ENCODE results near the gene CTNNA3. TPM values are rescaled to one million over a fixed set of nuclear protein-coding genes. Genes with fewer than 3 reads are reported as not detected.

The CTNNA3 gene
- total RNA-seq, 1 experiment from 2014 or later: 0.20 TPM

DNA sequence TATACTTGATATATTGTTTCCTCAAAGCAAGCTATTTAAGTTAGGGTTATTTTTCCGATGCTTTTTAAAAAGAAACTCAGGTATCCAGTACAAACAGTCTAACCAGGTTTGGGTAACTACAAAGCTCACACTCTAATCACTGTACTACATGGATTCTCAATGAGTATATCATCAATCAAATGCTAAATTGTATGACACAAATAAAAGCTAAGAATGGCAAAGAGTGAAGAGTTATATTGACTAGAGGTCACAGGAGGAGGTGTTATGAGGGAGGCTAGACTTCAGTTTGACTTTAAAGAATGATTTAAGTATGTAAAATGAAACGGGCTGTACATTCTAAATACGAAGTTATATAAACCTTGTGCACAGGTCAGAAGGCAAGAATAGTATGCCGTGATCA, 178.0 kb downstream of the CTNNA3 start:
- Mint-ChIP-seq H3K9me3 (ENCODE audit: unreplicated experiment) (no peaks in the 10 kb centered on the region), H3K27me3 (ENCODE audit: insufficient read depth, unreplicated experiment) (no peaks in the 10 kb centered on the region), H3K27ac (ENCODE audit: unreplicated experiment) (no peak overlapping the region), H3K36me3 (ENCODE audit: insufficient read depth, unreplicated experiment) (no peaks in the 10 kb centered on the region), H3K4me3 (ENCODE audit: unreplicated experiment) (no peak overlapping the region), H3K4me1 (ENCODE audit: low read depth, unreplicated experiment) (peaks cover 6% of the 10 kb centered on the region)
- TF ChIP-seq, protein P1, sequence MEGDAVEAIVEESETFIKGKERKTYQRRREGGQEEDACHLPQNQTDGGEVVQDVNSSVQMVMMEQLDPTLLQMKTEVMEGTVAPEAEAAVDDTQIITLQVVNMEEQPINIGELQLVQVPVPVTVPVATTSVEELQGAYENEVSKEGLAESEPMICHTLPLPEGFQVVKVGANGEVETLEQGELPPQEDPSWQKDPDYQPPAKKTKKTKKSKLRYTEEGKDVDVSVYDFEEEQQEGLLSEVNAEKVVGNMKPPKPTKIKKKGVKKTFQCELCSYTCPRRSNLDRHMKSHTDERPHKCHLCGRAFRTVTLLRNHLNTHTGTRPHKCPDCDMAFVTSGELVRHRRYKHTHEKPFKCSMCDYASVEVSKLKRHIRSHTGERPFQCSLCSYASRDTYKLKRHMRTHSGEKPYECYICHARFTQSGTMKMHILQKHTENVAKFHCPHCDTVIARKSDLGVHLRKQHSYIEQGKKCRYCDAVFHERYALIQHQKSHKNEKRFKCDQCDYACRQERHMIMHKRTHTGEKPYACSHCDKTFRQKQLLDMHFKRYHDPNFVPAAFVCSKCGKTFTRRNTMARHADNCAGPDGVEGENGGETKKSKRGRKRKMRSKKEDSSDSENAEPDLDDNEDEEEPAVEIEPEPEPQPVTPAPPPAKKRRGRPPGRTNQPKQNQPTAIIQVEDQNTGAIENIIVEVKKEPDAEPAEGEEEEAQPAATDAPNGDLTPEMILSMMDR (IDR thresholded peaks at IDR 0.05; ENCODE audit: insufficient read depth in 1 of 2, low read depth in 1 of 2, low read length in 1 of 2, severe bottlenecking in 1 of 2, unreplicated experiment in 1 of 2): no peak
- no peaks in the 10 kb centered on the region for H3K27me3 ChIP-seq (replicated peaks; ENCODE audit: control insufficient read depth, insufficient read depth, low read length)
- intact Hi-C loops (cut with micrococcal nuclease; ENCODE audit: unreplicated experiment): no loop called here
- peaks cover 4% of the 10 kb centered on the region; the same call in 1 of the 2 replicates for H3K4me1 ChIP-seq
- no peak overlapping the region for H3K4me3 ChIP-seq (ENCODE audit: low read depth, low read length)
- DNase-seq: no peak
- no peaks in the 10 kb centered on the region for H3K36me3 ChIP-seq (ENCODE audit: control insufficient read depth, insufficient read depth, low read length)
- ChIA-PET CTCF (no interaction called here), POLR2A (no interaction called here)
- no peaks in the 10 kb centered on the region for H3K9me3 ChIP-seq
- BruUV-seq (replicated peaks): no TSS peak

DNA sequence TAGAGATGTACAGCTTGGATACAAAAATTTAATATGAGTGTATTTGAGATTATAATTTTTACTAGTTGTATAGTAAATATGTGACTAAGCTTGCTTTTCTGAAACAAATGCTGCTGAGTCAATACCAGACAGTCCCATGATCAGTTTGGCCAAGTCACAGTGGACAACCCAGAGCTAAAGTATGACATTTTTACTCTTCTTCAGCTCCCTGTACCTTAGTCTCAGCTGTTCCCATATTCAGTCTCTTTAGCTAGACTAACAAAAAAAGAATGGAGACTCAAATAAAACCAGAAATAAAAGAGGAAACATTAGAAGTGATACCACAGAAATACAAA, 189.3 kb downstream of the CTNNA3 start:
- ChIA-PET CTCF (interaction anchor here (0.9 kb wide), 1 partner anchor 13 kb away, joined by 3 read pairs; no protein-coding TSS in a partner anchor), POLR2A (no interaction called here)
- Histone ChIP-seq H3K4me1 (no peaks in the 10 kb centered on the region), H3K36me3 (ENCODE audit: control insufficient read depth, insufficient read depth, low read length) (no peaks in the 10 kb centered on the region), H3K9me3 (peaks cover 5% of the 10 kb centered on the region; the same call in 1 of the 2 replicates), H3K4me3 (ENCODE audit: low read depth, low read length) (no peak overlapping the region), H3K27me3 (replicated peaks; ENCODE audit: control insufficient read depth, insufficient read depth, low read length) (no peaks in the 10 kb centered on the region)
- TF ChIP-seq, protein P1 (IDR thresholded peaks at IDR 0.05; ENCODE audit: insufficient read depth in 1 of 2, low read depth in 1 of 2, low read length in 1 of 2, severe bottlenecking in 1 of 2, unreplicated experiment in 1 of 2): no peak
- Mint-ChIP-seq H3K4me3 (ENCODE audit: unreplicated experiment) (no peak overlapping the region), H3K27ac (ENCODE audit: unreplicated experiment) (no peak overlapping the region), H3K9me3 (ENCODE audit: unreplicated experiment) (peaks cover 15% of the 10 kb centered on the region), H3K36me3 (ENCODE audit: insufficient read depth, unreplicated experiment) (no peaks in the 10 kb centered on the region), H3K27me3 (ENCODE audit: insufficient read depth, unreplicated experiment) (no peaks in the 10 kb centered on the region), H3K4me1 (ENCODE audit: low read depth, unreplicated experiment) (no peaks in the 10 kb centered on the region)
- intact Hi-C loops (cut with micrococcal nuclease; ENCODE audit: unreplicated experiment): no loop called here
- no peak for DNase-seq
- no TSS peak for BruUV-seq (replicated peaks)

DNA sequence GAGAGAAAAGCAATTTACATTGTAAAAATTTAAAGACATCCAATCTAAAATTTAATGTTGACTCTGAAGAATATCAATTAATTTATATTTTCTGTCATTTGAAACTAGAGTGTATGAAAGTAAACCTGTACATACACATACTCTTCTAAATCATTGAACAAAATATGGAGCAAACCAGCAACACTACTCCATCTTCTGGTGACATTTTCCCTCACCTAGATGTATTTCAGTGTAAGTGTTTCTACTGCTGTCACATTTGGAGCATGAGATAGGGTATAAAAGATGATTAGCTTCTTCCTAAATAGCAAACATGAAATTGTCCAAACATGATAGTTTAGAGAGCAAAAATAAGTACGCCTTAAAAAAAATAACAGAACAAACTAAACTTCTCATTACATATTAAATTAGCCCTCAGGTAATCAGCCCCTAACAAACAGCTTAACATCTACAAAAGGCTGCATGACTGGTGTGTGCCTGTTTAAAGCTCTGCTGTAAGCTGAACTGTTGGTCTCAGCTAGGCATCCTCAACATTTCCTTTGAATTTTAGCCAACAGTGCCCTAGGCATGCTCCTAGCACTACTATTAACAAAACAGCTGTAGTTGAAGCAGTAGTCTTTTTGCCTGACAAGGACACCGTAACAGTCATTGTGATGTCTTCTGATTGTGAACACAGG, 189.8 kb downstream of the CTNNA3 start:
- no peak overlapping the region for H3K4me3 ChIP-seq (ENCODE audit: low read depth, low read length)
- H3K36me3 Mint-ChIP-seq (ENCODE audit: insufficient read depth, unreplicated experiment): no peaks in the 10 kb centered on the region
- BruUV-seq (replicated peaks): no TSS peak
- POLR2A ChIA-PET: no interaction called here
- no peak overlapping the region for H3K4me3 Mint-ChIP-seq (ENCODE audit: unreplicated experiment)
- H3K27me3 Mint-ChIP-seq (ENCODE audit: insufficient read depth, unreplicated experiment): no peaks in the 10 kb centered on the region
- no peaks in the 10 kb centered on the region for H3K4me1 Mint-ChIP-seq (ENCODE audit: low read depth, unreplicated experiment)
- H3K27me3 ChIP-seq (replicated peaks; ENCODE audit: control insufficient read depth, insufficient read depth, low read length): no peaks in the 10 kb centered on the region
- CTCF ChIA-PET: interaction anchor here (0.9 kb wide), 1 partner anchor 13 kb away, joined by 3 read pairs; no protein-coding TSS in a partner anchor
- no peak for DNase-seq
- H3K9me3 Mint-ChIP-seq (ENCODE audit: unreplicated experiment): peaks cover 20% of the 10 kb centered on the region
- peaks cover 5% of the 10 kb centered on the region; the same call in 1 of the 2 replicates for H3K9me3 ChIP-seq
- no peak overlapping the region for H3K27ac Mint-ChIP-seq (ENCODE audit: unreplicated experiment)
- TF ChIP-seq, protein P1 (IDR thresholded peaks at IDR 0.05; ENCODE audit: insufficient read depth in 1 of 2, low read depth in 1 of 2, low read length in 1 of 2, severe bottlenecking in 1 of 2, unreplicated experiment in 1 of 2): peak in 1 of 2 experiments; percentile 12
- H3K36me3 ChIP-seq (ENCODE audit: control insufficient read depth, insufficient read depth, low read length): no peaks in the 10 kb centered on the region
- no peaks in the 10 kb centered on the region for H3K4me1 ChIP-seq
- intact Hi-C loops (cut with micrococcal nuclease; ENCODE audit: unreplicated experiment): no loop called here

Data from Caco-2 (cell line).